HG03342 (cell line): ENCODE measurements around the gene CCDC85A.

Experiments
- ATAC-seq: cut with Tn5 transposase; IDR thresholded peaks from one replicate; pipeline ENCODE4 v1.9.1; 2021; ENCODE audit warnings: mild to moderate bottlenecking, moderate library complexity; ENCODE audit not compliant: unreplicated experiment

Gene CCDC85A

GRCh38 chr2:56234241-56234640, 50.5 kb downstream of the CCDC85A start:
- no peak for ATAC-seq

- no peak for ATAC-seq
Observed at GRCh38 chr2:56239030-56239429, 55.2 kb downstream of the CCDC85A start.

GRCh38 chr2:56239437-56239836, 55.6 kb downstream of the CCDC85A start:
- no peak for ATAC-seq

GRCh38 chr2:56240210-56240609, 56.4 kb downstream of the CCDC85A start:
- ATAC-seq, result no peak

GRCh38 chr2:56244506-56244905, 60.7 kb downstream of the CCDC85A start:
- ATAC-seq, result no peak

GRCh38 chr2:56244911-56245530, 61.2 kb downstream of the CCDC85A start:
- ATAC-seq, result no peak

GRCh38 chr2:56248965-56249742, 65.4 kb downstream of the CCDC85A start:
- no peak for ATAC-seq

- ATAC-seq, result no peak
Observed at GRCh38 chr2:56250153-56250729, 66.5 kb downstream of the CCDC85A start.

GRCh38 chr2:56260415-56260814, 76.6 kb downstream of the CCDC85A start:
- no peak for ATAC-seq

GRCh38 chr2:56262241-56262640, 78.5 kb downstream of the CCDC85A start:
- ATAC-seq, result no peak

GRCh38 chr2:56263876-56264275, 80.1 kb downstream of the CCDC85A start:
- ATAC-seq, result no peak

- no peak for ATAC-seq
Observed at GRCh38 chr2:56266761-56267414, 83.1 kb downstream of the CCDC85A start.

- no peak for ATAC-seq
Observed at GRCh38 chr2:56267415-56267788, 83.6 kb downstream of the CCDC85A start.

GRCh38 chr2:56268856-56269255, 85.1 kb downstream of the CCDC85A start:
- ATAC-seq, result no peak

GRCh38 chr2:56271275-56271674, 87.5 kb downstream of the CCDC85A start:
- ATAC-seq, result no peak

- no peak for ATAC-seq
Observed at GRCh38 chr2:56285224-56285623, 101.4 kb downstream of the CCDC85A start.

- ATAC-seq, result no peak
Observed at GRCh38 chr2:56286936-56287335, 103.1 kb downstream of the CCDC85A start.

- no peak for ATAC-seq
Observed at GRCh38 chr2:56287508-56287907, 103.7 kb downstream of the CCDC85A start.

GRCh38 chr2:56287974-56288373, 104.2 kb downstream of the CCDC85A start:
- no peak for ATAC-seq

- ATAC-seq, result no peak
Observed at GRCh38 chr2:56288838-56289580, 105.2 kb downstream of the CCDC85A start.

GRCh38 chr2:56291711-56292110, 107.9 kb downstream of the CCDC85A start:
- no peak for ATAC-seq
